Measurements from ENCODE around the gene CACNB4.

Gene CACNB4

DNA sequence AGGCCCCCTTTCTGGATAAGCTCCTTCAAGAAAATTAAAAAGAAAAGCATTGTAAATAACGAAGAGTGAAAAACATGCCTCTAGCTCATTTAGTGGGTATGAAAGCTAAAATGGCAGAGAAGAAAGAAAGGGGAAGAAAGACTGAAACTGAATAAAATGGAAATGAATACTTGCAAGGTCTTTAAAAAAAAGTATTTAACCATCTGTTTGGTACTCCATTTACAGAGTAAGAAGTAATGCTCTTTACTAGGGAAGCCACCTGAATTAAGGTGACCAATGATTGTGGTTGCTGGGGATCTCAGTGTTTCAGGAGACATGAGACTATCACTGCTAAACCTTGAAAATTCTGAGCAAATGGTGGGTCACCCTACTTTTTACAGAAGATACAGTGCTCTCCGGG, 253.0 kb downstream of the CACNB4 start:
- DNase-seq, result no peak

DNA sequence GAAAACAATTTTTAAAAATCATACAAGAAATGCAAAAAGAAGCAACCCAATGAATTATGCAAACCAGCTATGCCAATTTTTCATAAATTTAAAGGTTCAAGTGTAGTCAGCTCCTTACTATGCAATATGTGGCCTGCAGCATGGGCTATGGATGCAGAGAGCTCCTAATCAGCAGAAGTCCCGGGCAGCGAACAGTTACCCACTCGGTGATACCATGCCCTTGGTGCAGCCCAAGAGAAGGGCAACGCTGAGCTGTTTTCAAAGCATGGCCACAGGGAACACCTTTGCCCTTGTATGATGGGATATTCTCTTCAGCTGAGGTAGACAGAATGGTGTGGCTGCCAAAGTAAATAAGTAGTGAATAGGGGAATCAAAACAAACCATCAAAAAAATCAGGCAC, 253.4 kb downstream of the CACNB4 start:
- DNase-seq, result no peak

DNA sequence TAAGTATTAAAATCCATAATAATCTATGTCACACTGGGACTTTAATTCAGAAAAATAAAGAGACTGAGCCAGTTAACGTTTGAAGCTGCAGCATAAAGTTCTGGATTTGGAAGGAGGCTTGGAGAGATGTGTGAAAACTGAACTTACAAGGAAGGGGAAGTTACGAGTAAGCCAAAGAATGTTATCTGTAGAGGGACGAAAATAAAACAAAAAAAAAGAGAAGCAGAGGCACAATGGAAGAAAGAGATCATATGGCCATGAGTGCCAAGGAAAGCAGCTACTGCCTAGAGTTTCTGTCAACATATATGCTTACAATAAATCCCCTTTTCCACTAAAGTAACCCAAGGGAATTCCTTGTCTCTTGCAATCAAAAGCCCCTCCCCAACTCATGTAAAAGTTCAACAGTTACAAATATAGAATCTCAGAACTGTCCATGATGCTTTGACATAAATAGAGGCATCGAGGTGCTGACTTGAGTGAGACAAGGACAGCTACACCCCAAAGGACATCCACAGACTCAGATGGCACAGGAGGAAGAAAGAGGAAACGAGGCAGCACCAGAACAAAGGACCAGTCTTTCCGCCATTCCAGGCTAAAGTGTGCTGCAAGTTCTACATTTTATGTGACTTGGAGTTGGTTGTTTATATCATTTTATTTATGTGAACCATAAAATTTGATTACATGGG, 254.5 kb downstream of the CACNB4 start:
- no peak for DNase-seq

DNA sequence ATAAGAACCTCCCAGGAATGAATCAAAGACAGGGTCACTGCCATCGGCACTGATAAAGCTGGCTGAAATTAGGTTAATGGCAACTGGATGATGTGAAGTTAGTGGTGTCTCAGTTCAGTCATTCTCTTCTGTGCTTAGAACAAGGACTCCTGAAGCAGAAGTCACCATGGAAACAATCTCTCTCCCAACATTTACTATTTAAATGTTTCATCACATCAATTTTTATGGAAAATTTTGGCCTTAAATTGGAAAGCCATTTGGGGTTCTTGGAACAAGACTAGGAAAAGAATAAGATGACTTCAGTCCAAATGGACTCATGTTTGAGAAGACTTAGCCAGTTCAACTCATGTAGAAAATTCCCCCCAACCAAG, 255.2 kb downstream of the CACNB4 start:
- DNase-seq, result no peak

GRCh38 chr2:151842830-151843690, 255.8 kb downstream of the CACNB4 start:
- no peak for DNase-seq

GRCh38 chr2:151841047-151841424, 257.8 kb downstream of the CACNB4 start:
- no peak for DNase-seq

DNA sequence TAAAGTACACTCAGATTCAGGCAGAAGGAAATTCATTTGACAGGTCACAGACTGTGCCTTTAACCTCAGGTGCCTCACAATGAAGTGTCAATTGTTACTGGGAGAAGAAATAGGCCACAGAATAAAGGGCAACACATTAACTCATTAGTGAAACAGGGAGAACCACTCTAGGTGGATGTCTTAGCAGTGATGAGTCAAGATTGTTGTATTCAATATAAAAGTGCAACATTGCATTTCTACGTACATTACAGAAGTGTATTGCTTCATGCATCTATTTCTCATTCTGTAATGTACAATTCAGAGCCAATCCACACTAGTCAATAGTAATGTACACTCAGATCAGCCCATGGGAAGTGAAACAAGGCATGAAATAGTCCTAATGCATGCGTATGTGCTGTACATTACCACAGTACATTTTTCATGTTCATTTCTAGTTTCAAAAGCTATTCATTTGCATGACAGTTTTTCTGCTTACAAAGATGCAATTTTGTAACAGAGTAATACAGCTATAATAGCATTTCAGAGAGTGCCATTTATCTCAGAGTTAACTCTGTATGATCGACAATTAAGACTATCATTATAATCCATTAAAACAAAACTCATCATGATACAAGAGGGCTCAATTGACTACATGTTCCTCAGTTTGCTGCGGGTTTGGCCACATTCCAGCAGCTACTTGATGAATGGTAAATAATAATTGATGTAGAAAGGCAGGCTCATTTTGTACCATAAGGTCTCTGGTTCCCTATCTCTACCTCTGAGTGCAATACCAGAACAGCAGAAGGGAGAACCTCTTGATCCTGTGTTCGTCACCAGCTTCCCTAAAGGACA, 258.4 kb downstream of the CACNB4 start:
- DNase-seq, result no peak

DNA sequence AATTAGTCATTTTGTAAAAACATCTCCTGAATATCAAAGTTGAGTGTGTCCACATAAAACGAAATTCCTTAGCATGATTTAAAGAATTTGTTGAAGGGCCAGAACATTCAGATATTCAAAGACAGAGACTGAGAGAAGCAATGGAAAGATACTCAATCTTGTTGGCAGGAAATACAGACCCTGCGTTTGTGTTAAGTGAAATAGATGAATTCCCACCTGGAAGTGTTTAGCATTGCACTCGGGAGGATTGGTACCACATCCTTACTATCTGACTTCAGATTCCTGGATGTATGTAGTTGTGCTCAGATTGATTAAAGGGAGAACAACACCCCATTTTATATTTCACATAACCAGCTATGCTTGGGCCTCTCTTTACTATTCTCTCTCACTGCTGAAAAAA, 260.9 kb downstream of the CACNB4 start:
- DNase-seq, result no peak

DNA sequence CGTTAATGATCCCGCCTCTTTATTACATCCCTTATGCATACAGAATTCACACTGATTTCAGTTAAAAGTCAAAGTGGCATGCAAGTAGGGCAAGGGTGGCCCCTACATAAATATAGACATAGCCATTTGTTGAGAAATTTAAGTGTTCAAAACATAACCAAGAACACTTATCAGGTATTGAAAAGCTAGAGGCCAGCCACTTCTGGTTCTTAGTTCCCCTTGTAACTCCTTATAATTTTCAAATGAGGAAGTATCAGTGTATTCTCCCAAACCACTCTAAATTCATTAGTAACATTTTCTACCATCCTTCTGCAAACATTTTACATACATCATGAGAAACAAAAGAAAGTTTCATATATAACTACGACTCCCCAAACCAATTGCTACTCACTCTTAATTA, 264.9 kb downstream of the CACNB4 start:
- DNase-seq, result no peak

DNA sequence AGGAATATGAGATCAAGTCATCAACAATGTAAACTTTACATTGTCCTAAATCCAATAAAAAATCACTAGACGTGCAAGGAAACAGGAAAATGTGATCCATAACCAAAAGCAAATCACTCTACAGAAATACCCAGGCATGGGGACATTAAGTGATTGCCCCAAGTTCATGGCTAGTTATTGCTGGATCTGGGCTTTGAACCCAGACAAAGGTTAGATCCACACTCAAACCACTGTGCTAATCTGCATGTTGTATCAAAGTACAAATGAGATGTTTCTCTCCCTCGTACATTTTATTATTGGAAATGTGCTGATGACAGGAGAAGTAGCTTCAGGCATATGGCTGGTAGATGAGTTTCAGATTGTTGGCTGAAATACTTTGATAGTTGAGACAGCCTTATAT, 267.9 kb downstream of the CACNB4 start:
- DNase-seq, result no peak

DNA sequence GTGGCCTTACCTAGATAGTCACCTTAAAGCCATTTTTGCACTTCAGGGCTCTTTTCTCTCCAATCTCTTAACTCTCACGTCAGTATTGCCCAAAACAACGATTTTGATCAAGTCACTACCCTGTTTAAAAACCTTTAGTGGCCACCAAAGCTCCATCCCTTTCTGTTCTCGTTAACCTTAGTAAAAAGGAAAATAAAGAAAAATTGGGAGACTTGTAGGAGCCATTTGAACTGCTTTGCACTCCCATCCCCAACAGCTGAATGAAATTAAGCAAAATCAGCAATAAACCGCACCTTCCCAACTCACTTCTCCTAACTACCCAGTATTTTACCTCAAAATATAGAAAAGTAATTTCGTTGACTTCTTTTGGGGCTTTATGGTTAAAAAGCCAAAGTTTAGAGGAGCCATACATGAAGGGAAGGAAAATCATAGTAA, 269.9 kb downstream of the CACNB4 start:
- no peak for DNase-seq

DNA sequence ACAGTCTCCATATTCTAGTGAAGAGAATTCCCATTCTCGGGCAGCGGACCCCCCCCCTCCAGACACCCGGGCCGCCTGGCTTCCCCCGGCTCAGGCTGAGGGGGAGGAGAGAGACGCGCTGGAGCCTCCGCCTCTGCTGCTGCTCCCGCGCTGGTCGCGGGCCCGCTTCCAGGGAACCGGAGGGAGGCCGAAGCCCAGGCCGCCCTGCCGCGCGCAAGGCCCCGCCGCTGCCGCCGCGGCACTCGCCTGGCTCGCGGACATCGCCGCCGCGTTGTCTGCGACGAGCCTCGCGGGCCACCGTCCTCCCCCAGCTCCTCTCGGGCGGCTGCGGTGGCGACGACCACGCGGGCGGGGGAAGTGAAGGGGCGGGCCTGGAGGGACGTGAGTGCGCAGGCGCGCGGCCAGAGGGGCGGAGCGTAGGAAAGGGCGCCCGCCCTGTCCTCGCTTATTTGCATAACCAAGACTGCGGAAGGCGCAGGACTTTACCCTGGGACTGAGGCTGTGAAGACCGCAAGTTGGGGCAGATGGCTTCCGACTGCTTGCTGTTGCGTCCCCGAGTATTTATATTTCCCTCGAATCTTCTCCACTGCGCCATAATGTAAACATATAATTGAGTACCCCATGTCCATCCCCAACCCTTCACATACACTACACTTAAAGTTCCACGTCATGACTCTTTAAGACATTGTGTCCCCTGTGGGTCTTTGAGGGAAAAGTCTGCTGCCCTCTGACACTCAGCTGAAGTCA, 270.5 kb downstream of the CACNB4 start, which contains the start of gene ARL5A:
ARL5A (minus strand) TSS at position 279 of the 747 bp plus-strand sequence; CDS start at position 34, 245 bp downstream.
- DNase-seq, result peak; percentile 83

DNA sequence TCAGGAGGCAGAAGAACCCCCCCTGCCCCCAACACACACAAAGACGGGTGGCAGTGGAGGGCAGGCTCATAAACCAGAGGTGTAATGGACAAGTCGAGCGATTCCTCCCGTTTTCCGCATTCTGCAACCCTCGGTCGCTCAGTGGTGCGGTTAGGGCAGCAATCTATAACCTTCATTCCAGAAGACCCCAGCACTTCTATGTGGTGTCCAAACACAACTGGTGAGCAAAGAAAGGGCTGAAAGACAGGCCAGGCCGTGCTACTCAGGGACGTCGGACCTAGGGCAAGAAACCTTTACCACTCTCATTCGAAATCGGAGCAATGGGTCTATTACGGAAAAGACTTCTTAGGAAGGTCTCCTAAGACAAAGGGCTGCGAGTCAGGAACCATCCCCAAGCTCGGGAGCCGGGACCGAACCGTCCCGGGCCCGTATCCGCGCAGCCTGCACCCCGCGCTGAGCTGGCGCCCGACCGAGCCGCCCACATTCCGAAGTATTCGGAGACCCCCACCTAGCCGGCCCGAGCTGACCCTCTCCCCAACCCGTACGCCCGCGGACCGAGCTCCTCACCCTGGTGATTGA, 271.2 kb downstream of the CACNB4 start:
- DNase-seq, result no peak

DNA sequence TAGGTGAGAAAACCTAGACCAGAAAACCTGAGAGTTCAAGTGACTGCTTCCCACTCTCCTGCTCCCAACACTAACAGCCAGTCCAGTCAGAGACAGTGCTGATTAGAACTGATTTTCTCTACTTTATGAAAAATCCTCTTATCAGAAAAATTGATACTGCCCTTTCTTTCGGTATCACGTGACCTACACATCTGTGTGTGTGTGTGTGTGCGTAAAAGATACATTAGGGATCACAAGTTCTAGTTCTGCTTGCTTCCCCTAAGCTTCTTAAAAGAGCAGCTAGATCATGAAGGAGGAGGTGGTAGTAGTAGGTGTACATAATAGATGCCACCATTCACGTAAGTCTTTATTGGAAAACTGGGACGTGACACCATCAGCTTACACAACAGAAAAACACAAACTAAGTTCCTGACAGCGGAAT, 272.1 kb downstream of the CACNB4 start:
- no peak for DNase-seq

- no peak for DNase-seq
Measured at GRCh38 chr2:151824886-151825285, 274.0 kb downstream of the CACNB4 start.

- DNase-seq, result no peak
Measured at GRCh38 chr2:151823651-151824050, 275.2 kb downstream of the CACNB4 start.

DNA sequence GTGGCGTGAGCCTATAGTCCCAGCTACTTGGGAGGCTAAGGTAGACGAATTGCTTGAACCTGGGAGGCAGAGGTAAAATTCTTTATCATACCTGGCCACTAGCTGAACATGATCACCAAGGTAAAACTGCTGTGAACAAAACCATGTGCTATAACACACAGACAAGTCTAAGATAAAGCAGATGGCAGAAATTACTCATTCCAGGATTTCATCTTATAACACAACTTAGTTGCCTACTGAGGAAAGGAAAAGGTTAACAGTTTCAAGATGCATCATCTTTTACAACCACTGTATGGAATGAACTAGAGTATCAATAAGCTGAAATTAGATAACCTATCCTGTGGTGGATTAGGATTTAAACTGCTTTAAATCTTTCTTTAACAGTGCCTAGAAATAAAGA, 278.9 kb downstream of the CACNB4 start:
- DNase-seq, result no peak

- no peak for DNase-seq
Measured at GRCh38 chr2:151817929-151818328, 280.9 kb downstream of the CACNB4 start.

- no peak for DNase-seq
Measured at GRCh38 chr2:151816843-151817242, 282.0 kb downstream of the CACNB4 start.

DNA sequence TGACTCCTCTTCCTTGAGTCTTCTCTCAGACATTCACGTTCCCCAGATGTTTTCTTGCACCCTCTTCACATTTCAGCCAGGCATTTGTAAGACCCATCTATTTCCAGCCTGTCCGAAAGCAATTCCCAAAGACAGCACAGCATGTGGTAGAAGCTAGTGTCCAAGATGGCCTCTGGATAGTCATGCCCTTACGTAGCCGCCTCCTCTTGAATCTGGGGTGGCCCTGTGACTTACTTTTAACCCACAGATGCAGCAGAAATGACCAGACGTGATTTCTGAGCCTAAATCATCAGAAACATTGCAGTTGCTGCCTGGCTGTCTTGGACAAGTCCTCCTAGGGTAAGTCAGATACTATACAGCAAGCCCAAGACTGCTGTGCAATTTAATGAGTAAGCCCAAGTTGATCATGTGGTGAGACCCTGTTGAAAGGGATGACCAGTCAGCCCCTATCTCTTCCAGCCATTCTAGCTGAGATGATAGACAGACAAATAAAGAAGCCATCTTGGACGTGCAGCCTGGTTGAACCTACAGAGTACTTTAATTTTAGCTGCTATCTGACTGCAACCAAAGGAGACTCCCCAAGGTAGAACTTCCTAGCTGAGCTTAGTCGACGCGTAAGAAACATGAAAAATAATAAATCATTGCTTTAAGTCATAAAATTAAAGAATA, 282.9 kb downstream of the CACNB4 start:
- DNase-seq, result no peak

- DNase-seq, result no peak
Measured at GRCh38 chr2:151810489-151810888, 288.4 kb downstream of the CACNB4 start.

DNA sequence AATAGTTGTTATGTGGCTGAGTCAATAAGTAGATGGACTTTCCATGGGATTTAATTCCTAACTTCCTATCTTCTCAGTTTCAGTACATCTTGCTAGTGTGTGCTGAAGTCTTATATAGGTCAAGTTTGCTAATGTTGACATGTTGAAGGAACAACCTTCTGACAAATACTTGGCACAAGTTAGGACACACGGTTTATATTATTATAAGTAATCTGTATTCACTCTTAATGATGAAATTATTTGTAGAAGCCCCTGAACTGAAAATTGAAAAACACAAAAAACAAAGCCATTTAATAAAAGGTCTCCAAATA, 289.8 kb downstream of the CACNB4 start:
- no peak for DNase-seq

Measured in T1000 (cell line).